H1 (cell line): ENCODE results near the gene MYL5. TPM values are rescaled to one million over a fixed set of nuclear protein-coding genes. Genes with fewer than 3 reads are reported as not detected.

Experiments
- CTCF ChIA-PET: fragments of 300-600 bp; sonication (Branson Sonifier 250); formaldehyde crosslinking; loops from one replicate; lab custom pipeline; 2021; ENCODE audit not compliant: partially characterized antibody; lab: Charles Lee
- POLR2A ChIA-PET: fragments of 300-600 bp; sonication (Branson Sonifier 250); formaldehyde crosslinking; loops from one replicate; lab custom pipeline; 2021; ENCODE audit warnings: inconsistent platforms; ENCODE audit not compliant: partially characterized antibody; lab: Charles Lee
- DNase-seq, 2 experiments: peaks; one replicate each; pipeline versions ENCODE4 v3.0.0 to v3.0.0-alpha.2; 2010 to 2022; ENCODE audit warnings: low spot score in 2 of 2, low read depth in 1 of 2, mixed read lengths in 1 of 2
- FAIRE-seq: peaks from 2 replicates; lab custom pipeline; 2011; peaks lifted over from hg19 to GRCh38; lab: Jason Lieb, UNC
- H2AFZ ChIP-seq: 2 replicates; pipeline ENCODE4 v1.8.1; 2012; ENCODE audit warnings: low read length, inconsistent platforms
- H2AK5ac ChIP-seq: 2 replicates; pipeline ENCODE4 v1.6.1; 2013; ENCODE audit warnings: low read depth, low read length
- H2BK120ac ChIP-seq: replicated peaks from 2 replicates; pipeline ENCODE3; 2013; ENCODE audit warnings: low read depth, low read length, inconsistent platforms
- H2BK12ac ChIP-seq: 2 replicates; pipeline ENCODE4 v1.6.1; 2013; ENCODE audit warnings: low read depth, low read length
- H2BK15ac ChIP-seq: 2 replicates; pipeline ENCODE4 v1.6.1; 2013; ENCODE audit warnings: low read length
- H2BK20ac ChIP-seq: 2 replicates; pipeline ENCODE4 v1.6.1; 2013; ENCODE audit warnings: low read length
- H2BK5ac ChIP-seq: 2 replicates; pipeline ENCODE4 v1.6.1; 2013; ENCODE audit warnings: low read depth, low read length
- H3K14ac ChIP-seq: 2 replicates; pipeline ENCODE4 v1.6.1; 2013; ENCODE audit warnings: inconsistent platforms; ENCODE audit not compliant: insufficient read length
- H3K18ac ChIP-seq: 2 replicates; pipeline ENCODE4 v1.6.1; 2013; ENCODE audit warnings: low read length; ENCODE audit errors: extremely low read depth
- H3K23ac ChIP-seq: 2 replicates; pipeline ENCODE4 v1.6.1; 2013; ENCODE audit warnings: inconsistent platforms; ENCODE audit not compliant: insufficient read length
- H3K23me2 ChIP-seq: 2 replicates; pipeline ENCODE4 v1.6.1; 2013; ENCODE audit warnings: low read depth, low read length
- H3K27ac ChIP-seq: 2 replicates; pipeline ENCODE4 v1.6.1; 2011; ENCODE audit warnings: low read depth, low read length, inconsistent platforms
- H3K27me3 ChIP-seq, 4 experiments: replicated peaks in 1 of 4; 1 replicate in 1 of 4; 2 replicates in 3 of 4; pipeline versions ENCODE4 v1.6.1 to v1.8.1; 2011 to 2013; ENCODE audit warnings: low read length in 3 of 4, mild to moderate bottlenecking in 3 of 4, inconsistent platforms in 2 of 4, mixed read lengths in 2 of 4, moderate library complexity in 1 of 4; ENCODE audit not compliant: control insufficient read depth in 3 of 4, insufficient read depth in 3 of 4; ENCODE audit errors: extremely low read depth in 1 of 4
- H3K36me3 ChIP-seq, 4 experiments: 2 replicates each; pipeline versions ENCODE4 v1.6.1 to v1.8.1; 2011 to 2013; ENCODE audit warnings: mild to moderate bottlenecking in 4 of 4, low read length in 3 of 4, moderate library complexity in 2 of 4, control low read depth in 1 of 4, inconsistent platforms in 1 of 4; ENCODE audit not compliant: insufficient read depth in 4 of 4, control insufficient read depth in 2 of 4
- H3K4ac ChIP-seq: replicated peaks from 2 replicates; pipeline ENCODE3; 2013; ENCODE audit warnings: low read length, low read depth, mixed read lengths, inconsistent platforms; ENCODE audit not compliant: insufficient read length
- H3K4me1 ChIP-seq, 4 experiments: replicated peaks in 1 of 4; 1 replicate in 1 of 4; 2 replicates in 3 of 4; pipeline versions ENCODE4 v1.6.1 to v1.8.1; 2011 to 2013; ENCODE audit warnings: low read length in 3 of 4, inconsistent platforms in 2 of 4, mixed read lengths in 1 of 4; ENCODE audit not compliant: insufficient read depth in 4 of 4, control insufficient read depth in 3 of 4
- H3K4me2 ChIP-seq, 2 experiments: 2 replicates each; pipeline versions ENCODE4 v1.6.1 to v1.8.1; 2011 to 2013; ENCODE audit warnings: low read depth in 2 of 2, low read length in 2 of 2, control low read depth in 1 of 2, inconsistent platforms in 1 of 2, mild to moderate bottlenecking in 1 of 2; ENCODE audit not compliant: insufficient read depth in 1 of 2
- H3K4me3 ChIP-seq, 4 experiments: fragments of 200-600, 300-600 bp in 1 of 4; sonication (generic), shearing (Covaris generic), sonication (Bioruptor Twin) in 1 of 4; 2 replicates each; pipeline versions ENCODE4 v1.5.1 to v1.8.1; 2011 to 2016; ENCODE audit warnings: low read length in 4 of 4, low read depth in 3 of 4, control low read depth in 2 of 4, inconsistent platforms in 2 of 4, mild to moderate bottlenecking in 2 of 4, mixed read lengths in 1 of 4, moderate library complexity in 1 of 4; ENCODE audit not compliant: insufficient read depth in 2 of 4; ENCODE audit errors: extremely low read depth in 1 of 4
- H3K56ac ChIP-seq: replicated peaks from 2 replicates; pipeline ENCODE3; 2013; ENCODE audit warnings: low read depth, mild to moderate bottlenecking, mixed read lengths, low read length, inconsistent platforms; ENCODE audit not compliant: insufficient read length
- H3K79me1 ChIP-seq: 2 replicates; pipeline ENCODE4 v1.6.1; 2013; ENCODE audit warnings: low read depth, low read length, control low read depth
- H3K79me2 ChIP-seq, 2 experiments: 2 replicates each; pipeline versions ENCODE4 v1.6.1 to v1.8.1; 2012 to 2013; ENCODE audit warnings: low read length in 2 of 2, mild to moderate bottlenecking in 2 of 2, inconsistent platforms in 1 of 2; ENCODE audit not compliant: insufficient read depth in 2 of 2, control insufficient read depth in 1 of 2
- H3K9ac ChIP-seq, 4 experiments: replicated peaks in 1 of 4; 1 replicate in 1 of 4; 2 replicates in 3 of 4; pipeline versions ENCODE4 v1.6.1 to v1.8.1; 2011 to 2013; ENCODE audit warnings: low read depth in 3 of 4, low read length in 3 of 4, control low read depth in 2 of 4, mild to moderate bottlenecking in 2 of 4, moderate library complexity in 2 of 4, inconsistent platforms in 1 of 4; ENCODE audit errors: extremely low read depth in 1 of 4
- H3K9me3 ChIP-seq, 2 experiments: 2 replicates each; pipeline versions ENCODE4 v1.6.1 to v1.8.1; 2012 to 2013; ENCODE audit warnings: mild to moderate bottlenecking in 2 of 2, moderate library complexity in 2 of 2, control low read depth in 1 of 2, inconsistent platforms in 1 of 2, low read depth in 1 of 2, low read length in 1 of 2, mixed read lengths in 1 of 2; ENCODE audit not compliant: insufficient read depth in 2 of 2
- H4K20me1 ChIP-seq, 2 experiments: replicated peaks in 1 of 2; 2 replicates each; pipeline versions ENCODE3 to v1.8.1; 2011 to 2013; ENCODE audit warnings: inconsistent platforms in 2 of 2, low read length in 2 of 2, mild to moderate bottlenecking in 1 of 2; ENCODE audit not compliant: insufficient read depth in 2 of 2, control insufficient read depth in 1 of 2
- H4K5ac ChIP-seq: 2 replicates; pipeline ENCODE4 v1.6.1; 2013; ENCODE audit warnings: low read length, low read depth, mixed read lengths, inconsistent platforms; ENCODE audit not compliant: insufficient read length
- H4K8ac ChIP-seq: 2 replicates; pipeline ENCODE4 v1.8.0; 2013; ENCODE audit warnings: mild to moderate bottlenecking, moderate library complexity, low read length, inconsistent platforms; ENCODE audit not compliant: insufficient read depth; ENCODE audit errors: extremely low read depth
- H4K91ac ChIP-seq: replicated peaks from 2 replicates; pipeline ENCODE3; 2013; ENCODE audit warnings: low read length, mixed read lengths, inconsistent platforms; ENCODE audit not compliant: insufficient read length
- ASH2L ChIP-seq: fragments of 200-600, 300-600 bp; sonication (generic); IDR thresholded peaks from one replicate; pipeline ENCODE4 v1.7.1; 2017; ENCODE audit warnings: low read length
- ATF2 ChIP-seq: IDR thresholded peaks from 2 replicates; pipeline ENCODE4 v1.6.1; 2012; ENCODE audit warnings: low read length, inconsistent platforms
- CTBP2 ChIP-seq: IDR thresholded peaks from 2 replicates; pipeline ENCODE4 v1.7.0; 2011; ENCODE audit warnings: borderline replicate concordance, mild to moderate bottlenecking, moderate library complexity, mixed read lengths, low read length; ENCODE audit not compliant: insufficient read depth, insufficient read length
- MAFK ChIP-seq: IDR thresholded peaks from 2 replicates; pipeline ENCODE4 v1.6.1; 2012; ENCODE audit warnings: low read depth, mild to moderate bottlenecking, improper control_type of control experiment, low read length
- MAX ChIP-seq: IDR thresholded peaks from 2 replicates; pipeline ENCODE4 v1.6.1; 2012; ENCODE audit warnings: inconsistent platforms
- SP4 ChIP-seq: IDR thresholded peaks from 2 replicates; pipeline ENCODE4 v1.6.1; 2012; ENCODE audit warnings: low read length, inconsistent platforms
- TAF1 ChIP-seq: IDR thresholded peaks from 2 replicates; pipeline ENCODE4 v1.6.1; 2011; ENCODE audit warnings: mild to moderate bottlenecking, low read depth, low read length
- WGBS, 2 experiments: shearing (Covaris generic) in 1 of 2; methylation state at CpG; one replicate each; pipeline versions ENCODE4 v1.1.6 to v1.1.7; 2013 to 2015; ENCODE audit warnings: low lambda C conversion rate in 2 of 2, mixed read lengths in 2 of 2, inconsistent platforms in 1 of 2, low coverage in 1 of 2, missing lambda C conversion rate in 1 of 2; ENCODE audit not compliant: insufficient replicate concordance in 2 of 2, insufficient coverage in 1 of 2, insufficient read length in 1 of 2; ENCODE audit errors: extremely low coverage in 1 of 2, missing lambda C conversion rate in 1 of 2; 5-methylcytosine and 5-hydroxymethylcytosine counted together
- polyA plus RNA-seq, 7 experiments: library from polyadenylated mRNA; depleted of rRNA in 3 of 7; stranded (reverse) in 5 of 7; unstranded in 2 of 7; fragments of >200 nt in 5 of 7; fragments of 200-250 nt in 2 of 7; gene quantifications; 1 replicate in 5 of 7; 2 replicates in 1 of 7; 4 replicates in 1 of 7; pipeline versions ENCODE4 v1.2.1 to v1.2.3, GENCODE V29; 2011 to 2013; ENCODE audit warnings: missing spikeins in 2 of 7, mixed read lengths in 2 of 7
- total RNA-seq: library from RNA; stranded (reverse); fragmentation: NEBNext Ultra II Directional; extraction: Animal tissue kit (Norgen Biotek cat#: 25700); gene quantifications from 2 replicates; pipeline ENCODE4 v1.2.1, GENCODE V29; 2021

MYL5 gene
- total and polyA plus RNA-seq, 2 of the 8 experiments (the other 6 are each of a cell fraction or from before 2014, with no cell fraction given): 5.7 to 6.8 TPM

GRCh38 chr4:717601-718320 is 43.4 kb downstream of the MYL5 start:
- no peaks in the 10 kb centered on the region for H3K27me3 ChIP-seq
- no peak overlapping the region for H2BK15ac ChIP-seq
- H4K5ac ChIP-seq: no peak overlapping the region
- H3K4me1 ChIP-seq: no peaks in the 10 kb centered on the region
- no peak overlapping the region for H4K91ac ChIP-seq
- H3K14ac ChIP-seq: no peak overlapping the region
- DNase-seq (no peak), FAIRE-seq (no peak)
- H2AFZ ChIP-seq: no peak overlapping the region
- H4K8ac ChIP-seq: no peak overlapping the region
- no peak overlapping the region for H3K4ac ChIP-seq
- H2AK5ac ChIP-seq: no peak overlapping the region
- no peak overlapping the region for H3K56ac ChIP-seq
- peaks cover 29 to 52% of the 10 kb centered on the region in 2 experiments for H4K20me1 ChIP-seq
- no peak overlapping the region for H3K9ac ChIP-seq
- H2BK5ac ChIP-seq: no peak overlapping the region
- H2BK20ac ChIP-seq: no peak overlapping the region
- H2BK12ac ChIP-seq: no peak overlapping the region
- 95% methylated on average over 34 of the region's 34 CpGs; no CpG with 5 or more reads in 1 of the 2 experiments for WGBS, 2 experiments
- TF ChIP-seq TAF1: no peak
- TF ChIP-seq ASH2L: no peak
- no peak for TF ChIP-seq ATF2
- no peak for TF ChIP-seq MAFK
- TF ChIP-seq SP4: no peak
- TF ChIP-seq MAX: no peak
- no peak for TF ChIP-seq CTBP2
- ChIA-PET POLR2A (interaction anchor here (0.6 kb wide), 2 partner anchors 27 to 33 kb away, joined by 3 to 4 read pairs; no protein-coding TSS in a partner anchor), CTCF (interaction anchor here (1.8 to 2.8 kb wide), 2 partner anchors 24 to 34 kb away, joined by 7 to 16 read pairs; no protein-coding TSS in a partner anchor)
- no peaks in the 10 kb centered on the region for H3K23me2 ChIP-seq
- peaks cover 35% of the 10 kb centered on the region for H3K79me1 ChIP-seq
- no peak overlapping the region for H3K4me3 ChIP-seq
- H2BK120ac ChIP-seq: no peak overlapping the region
- peaks cover 0 to 7% (median 0%) of the 10 kb centered on the region in 4 experiments; a peak in 2 of 8 replicates for H3K36me3 ChIP-seq
- H3K18ac ChIP-seq: no peak overlapping the region
- no peak overlapping the region for H3K27ac ChIP-seq
- no peak overlapping the region for H3K23ac ChIP-seq
- no peak overlapping the region for H3K4me2 ChIP-seq
- no peaks in the 10 kb centered on the region for H3K9me3 ChIP-seq
- H3K79me2 ChIP-seq: peaks cover 6 to 81% of the 10 kb centered on the region in 2 experiments; a peak in 3 of 4 replicates
